HEK293 (cell line): ENCODE measurements around the gene HRNR.

Source experiments
- CTCF ChIA-PET: fragments of 350-600 bp; formaldehyde crosslinking; extraction: SDS; loops from one replicate; lab custom pipeline; 2021; ENCODE audit warnings: antibody characterized with exemption; lab: Yijun Ruan, JAX
- POLR2A ChIA-PET: fragments of 300-600 bp; formaldehyde crosslinking; extraction: SDS; loops from one replicate; lab custom pipeline; 2020; ENCODE audit warnings: antibody characterized with exemption, inconsistent platforms; lab: Yijun Ruan, JAX
- H3K27ac ChIP-seq: fragments of 200-500 bp; sonication (Bioruptor generic); 2 replicates; pipeline ENCODE4 v1.5.1; 2014; ENCODE audit warnings: low read depth, low read length, control low read depth, inconsistent platforms; ENCODE audit errors: extremely low read depth
- H3K36me3 ChIP-seq, 2 experiments: fragments of 200-500 bp in 1 of 2; sonication (Bioruptor generic) in 1 of 2; 1 replicate in 1 of 2; 2 replicates in 1 of 2; pipeline ENCODE4 v1.5.1; 2014 to 2017; ENCODE audit warnings: inconsistent platforms in 2 of 2, low read length in 2 of 2; ENCODE audit not compliant: control insufficient read depth in 2 of 2, insufficient read depth in 1 of 2
- H3K4me1 ChIP-seq: fragments of 200-500 bp; sonication (Bioruptor generic); 2 replicates; pipeline ENCODE4 v1.5.1; 2014; ENCODE audit warnings: mild to moderate bottlenecking, low read length, inconsistent platforms; ENCODE audit not compliant: control insufficient read depth, insufficient read depth
- H3K4me3 ChIP-seq: 2 replicates; pipeline ENCODE4 v1.5.1; 2011; ENCODE audit warnings: low read depth, mild to moderate bottlenecking, control low read depth, low read length, moderate library complexity
- H3K9me3 ChIP-seq: fragments of 200-500 bp; sonication (Bioruptor generic); 2 replicates; pipeline ENCODE4 v1.5.1; 2014; ENCODE audit warnings: low read depth, low read length, inconsistent platforms; ENCODE audit not compliant: control insufficient read depth, insufficient read depth
- CTCF ChIP-seq: fragments of 450-650 bp; formaldehyde crosslinking; IDR thresholded peaks from 2 replicates; pipeline ENCODE4 v1.5.1; 2016; ENCODE audit warnings: missing biosample characterization, missing genetic modification characterization
- KLF17 ChIP-seq: fragments of 450-650 bp; formaldehyde crosslinking; IDR thresholded peaks from 2 replicates; pipeline ENCODE4 v1.5.1; 2016; ENCODE audit warnings: missing biosample characterization, missing genetic modification characterization
- OSR2 ChIP-seq: fragments of 450-650 bp; formaldehyde crosslinking; IDR thresholded peaks from 2 replicates; pipeline ENCODE4 v1.5.1; 2016; ENCODE audit warnings: missing biosample characterization, missing genetic modification characterization
- PRDM1 ChIP-seq: fragments of 450-650 bp; formaldehyde crosslinking; IDR thresholded peaks from 2 replicates; pipeline ENCODE4; 2016; ENCODE audit warnings: missing biosample characterization, missing genetic modification characterization
- PRDM4 ChIP-seq: fragments of 450-650 bp; formaldehyde crosslinking; IDR thresholded peaks from 2 replicates; pipeline ENCODE4 v1.5.1; 2017; ENCODE audit warnings: missing biosample characterization, missing genetic modification characterization
- SCRT1 ChIP-seq: fragments of 450-650 bp; formaldehyde crosslinking; IDR thresholded peaks from 2 replicates; pipeline ENCODE4 v1.5.1; 2016; ENCODE audit warnings: missing biosample characterization, missing genetic modification characterization, borderline replicate concordance
- TCF7L2 ChIP-seq: IDR thresholded peaks from 2 replicates; pipeline ENCODE4 v1.6.1; 2011; ENCODE audit warnings: low read depth, mild to moderate bottlenecking, inconsistent platforms, low read length, moderate library complexity, borderline replicate concordance
- ZNF175 ChIP-seq: fragments of 450-650 bp; formaldehyde crosslinking; IDR thresholded peaks from 2 replicates; pipeline ENCODE4 v1.5.1; 2016; ENCODE audit warnings: missing biosample characterization, missing genetic modification characterization
- ZNF2 ChIP-seq: fragments of 450-650 bp; formaldehyde crosslinking; IDR thresholded peaks from 2 replicates; pipeline ENCODE4 v1.5.1; 2016; ENCODE audit warnings: missing biosample characterization, missing genetic modification characterization
- ZNF223 ChIP-seq: fragments of 450-650 bp; formaldehyde crosslinking; IDR thresholded peaks from 2 replicates; pipeline ENCODE4 v1.5.1; 2016; ENCODE audit warnings: missing biosample characterization, missing genetic modification characterization
- ZNF23 ChIP-seq: fragments of 450-650 bp; formaldehyde crosslinking; IDR thresholded peaks from 2 replicates; pipeline ENCODE4 v1.5.1; 2016; ENCODE audit warnings: missing biosample characterization, missing genetic modification characterization, borderline replicate concordance
- ZNF24 ChIP-seq: fragments of 450-650 bp; formaldehyde crosslinking; IDR thresholded peaks from 2 replicates; pipeline ENCODE4 v1.5.1; 2016; ENCODE audit warnings: missing biosample characterization, missing genetic modification characterization
- ZNF366 ChIP-seq: fragments of 450-650 bp; formaldehyde crosslinking; conservative IDR thresholded peaks from 2 replicates; pipeline ENCODE4 v1.5.1; 2016; ENCODE audit warnings: missing biosample characterization, missing genetic modification characterization
- ZNF426 ChIP-seq: fragments of 450-650 bp; formaldehyde crosslinking; IDR thresholded peaks from 2 replicates; pipeline ENCODE4 v1.5.1; 2017; ENCODE audit warnings: missing biosample characterization, missing genetic modification characterization, mild to moderate bottlenecking, inconsistent platforms, moderate library complexity
- ZNF548 ChIP-seq: fragments of 450-650 bp; formaldehyde crosslinking; IDR thresholded peaks from 2 replicates; pipeline ENCODE4 v1.5.1; 2016; ENCODE audit warnings: missing biosample characterization, missing genetic modification characterization
- ZNF580 ChIP-seq: fragments of 450-650 bp; formaldehyde crosslinking; IDR thresholded peaks from 2 replicates; pipeline ENCODE4 v1.5.1; 2016; ENCODE audit warnings: missing biosample characterization, missing genetic modification characterization
- ZNF670 ChIP-seq: fragments of 450-650 bp; formaldehyde crosslinking; IDR thresholded peaks from 2 replicates; pipeline ENCODE4 v1.5.1; 2016; ENCODE audit warnings: missing biosample characterization, missing genetic modification characterization, low read depth
- ZSCAN16 ChIP-seq: fragments of 450-650 bp; formaldehyde crosslinking; IDR thresholded peaks from 2 replicates; pipeline ENCODE4 v1.5.1; 2016; ENCODE audit warnings: missing biosample characterization, missing genetic modification characterization

HRNR gene

GRCh38 chr1:152198982-152199381, 25.0 kb downstream of the HRNR start:
- CTCF ChIA-PET, result interaction anchor here (0.5 to 1.9 kb wide), 6 partner anchors 10 to 302 kb away, joined by 3 to 11 read pairs (median 4); no protein-coding TSS in a partner anchor
- Histone ChIP-seq H3K27ac (no peak overlapping the region), H3K36me3 (no peaks in the 10 kb centered on the region)

GRCh38 chr1:152197361-152197941, 26.5 kb downstream of the HRNR start:
- H3K4me3 ChIP-seq, result no peak overlapping the region
- CTCF ChIA-PET, result interaction anchor here (0.7 to 1.0 kb wide), 2 partner anchors 171 to 261 kb away, joined by 3 to 4 read pairs; no protein-coding TSS in a partner anchor
- POLR2A ChIA-PET, result no interaction called here
- H3K9me3 ChIP-seq, result no peaks in the 10 kb centered on the region
- H3K4me1 ChIP-seq, result no peaks in the 10 kb centered on the region
- TF ChIP-seq PRDM1, result peak; percentile 54; the same call in 1 of the 2 replicates
- no peak for TF ChIP-seq ZNF2
- TF ChIP-seq ZNF366 (tag by site-specific recombination), result peak; percentile 78
- TF ChIP-seq, all 188 proteins: peak for 2
- no peak overlapping the region for H3K27ac ChIP-seq
- H3K36me3 ChIP-seq, result no peaks in the 10 kb centered on the region

More at GRCh38 chr1:152198982-152199381, 25.0 kb downstream of the HRNR start:
- no peak for TF ChIP-seq ZNF548 (tag by site-specific recombination)
- TF ChIP-seq ZNF426, result no peak
- no peak for TF ChIP-seq CTCF (tag by site-specific recombination)
- no peak for TF ChIP-seq ZNF670
- no peak for TF ChIP-seq ZNF580 (tag by site-specific recombination)
- TF ChIP-seq ZNF223 (tag by site-specific recombination), result no peak
- TF ChIP-seq ZNF24 (tag by site-specific recombination), result no peak
- TF ChIP-seq SCRT1 (tag by site-specific recombination), result no peak
- no peak for TF ChIP-seq ZNF23 (tag by site-specific recombination)
- TF ChIP-seq PRDM4, result no peak
- no peak for TF ChIP-seq OSR2 (tag by site-specific recombination)
- no peak for TF ChIP-seq ZSCAN16 (tag by site-specific recombination)
- no peak for TF ChIP-seq KLF17 (tag by site-specific recombination)
- TF ChIP-seq TCF7L2, result no peak
- no peak for TF ChIP-seq ZNF175 (tag by site-specific recombination)
- H3K4me1 ChIP-seq, result no peaks in the 10 kb centered on the region
- H3K4me3 ChIP-seq, result no peak overlapping the region
- POLR2A ChIA-PET, result no interaction called here
- H3K9me3 ChIP-seq, result no peaks in the 10 kb centered on the region
